Epithelial cell of esophagus (primary cell): ENCODE measurements around the gene MPZL1.

ENCODE experiments used
- DNase-seq: peaks from one replicate; pipeline ENCODE4 v3.0.0; 2010; ENCODE audit warnings: low read depth
- H3K4me3 ChIP-seq: 2 replicates; pipeline ENCODE4 v1.5.1; 2011; ENCODE audit warnings: mild to moderate bottlenecking, low read length, control low read depth
- CTCF ChIP-seq: IDR thresholded peaks from 2 replicates; pipeline ENCODE4 v1.5.1; 2011; ENCODE audit warnings: low read depth, mild to moderate bottlenecking, low read length, control low read depth, inconsistent platforms; ENCODE audit not compliant: insufficient read depth; ENCODE audit errors: missing control alignments

MPZL1 gene

GRCh38 chr1:167749741-167750140 lies 28.0 kb downstream of the MPZL1 start:
- DNase-seq, result no peak

GRCh38 chr1:167750641-167751040 lies 28.9 kb downstream of the MPZL1 start:
- no peak overlapping the region for H3K4me3 ChIP-seq
- no peak for TF ChIP-seq CTCF
- peak; percentile 59 for DNase-seq

More at GRCh38 chr1:167749741-167750140, 28.0 kb downstream of the MPZL1 start:
- H3K4me3 ChIP-seq, result no peak overlapping the region
- no peak for TF ChIP-seq CTCF

- no peak for DNase-seq
- TF ChIP-seq CTCF, result no peak
These were observed 29.9 kb downstream of the MPZL1 start for GRCh38 chr1:167751676-167752075.

GRCh38 chr1:167752219-167752985 lies 30.6 kb downstream of the MPZL1 start:
- H3K4me3 ChIP-seq, result no peak overlapping the region
- TF ChIP-seq CTCF, result no peak
- DNase-seq, result peak; percentile 47

More at GRCh38 chr1:167751676-167752075, 29.9 kb downstream of the MPZL1 start:
- no peak overlapping the region for H3K4me3 ChIP-seq

DNA sequence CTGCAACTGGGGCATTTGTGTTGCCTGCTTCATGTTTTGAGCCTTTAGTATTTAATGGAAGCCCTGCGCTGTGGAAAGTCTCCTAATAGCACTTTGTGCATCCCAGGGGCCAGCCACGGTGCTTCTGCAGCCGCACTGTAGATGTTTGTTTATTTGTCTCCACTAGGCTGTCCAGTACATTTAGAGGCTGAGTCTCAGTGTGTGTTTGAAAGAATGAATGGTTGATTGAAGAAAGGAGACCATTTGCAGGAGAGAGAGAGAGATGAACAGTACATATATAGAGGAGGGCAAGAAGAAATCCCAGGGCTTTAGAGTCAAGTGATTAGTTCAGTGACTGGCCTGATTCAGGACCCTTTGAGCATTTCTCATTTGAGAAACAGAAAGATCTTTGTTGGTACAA lies 33.9 kb downstream of the MPZL1 start:
- no peak for TF ChIP-seq CTCF
- no peak overlapping the region for H3K4me3 ChIP-seq
- DNase-seq, result no peak

DNA sequence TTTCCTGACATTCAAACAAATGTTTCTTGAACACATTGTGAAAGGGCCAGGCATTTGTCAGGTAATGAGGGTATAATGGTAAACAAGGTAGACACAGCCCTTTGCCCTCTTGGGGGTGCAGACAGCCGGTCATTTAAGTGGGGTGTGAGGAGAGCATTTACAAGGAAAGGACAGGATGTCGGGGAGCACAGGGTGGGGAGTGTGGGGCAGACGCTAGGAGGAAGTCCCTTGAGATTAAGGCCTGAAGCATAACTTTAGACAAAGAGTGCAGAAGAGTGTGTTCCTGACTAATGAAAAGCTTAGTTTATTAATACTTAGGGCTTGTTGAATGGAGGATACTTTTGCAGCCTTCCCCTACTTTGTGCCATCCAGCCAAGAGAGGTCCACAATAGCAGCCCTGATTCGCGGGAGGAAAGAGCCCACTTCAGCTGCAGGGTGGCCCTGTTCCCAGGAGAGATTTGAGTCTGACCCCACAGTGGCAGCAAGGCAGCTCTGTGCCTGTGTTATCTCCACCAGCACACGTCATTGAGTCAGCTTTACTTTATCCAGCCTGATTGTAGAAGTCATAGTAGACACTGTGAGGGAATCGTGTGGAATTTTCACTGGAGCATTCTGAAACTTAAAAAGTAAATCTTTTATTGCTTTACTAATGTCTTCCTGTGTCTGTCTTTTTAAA lies 35.1 kb downstream of the MPZL1 start:
- no peak for TF ChIP-seq CTCF
- DNase-seq, result no peak
- no peak overlapping the region for H3K4me3 ChIP-seq
